ENCODE data around the gene XYLT1.
A peak's percentile ranks its signal among the peaks of the same experiment; 100 is the strongest.

XYLT1 gene

DNA sequence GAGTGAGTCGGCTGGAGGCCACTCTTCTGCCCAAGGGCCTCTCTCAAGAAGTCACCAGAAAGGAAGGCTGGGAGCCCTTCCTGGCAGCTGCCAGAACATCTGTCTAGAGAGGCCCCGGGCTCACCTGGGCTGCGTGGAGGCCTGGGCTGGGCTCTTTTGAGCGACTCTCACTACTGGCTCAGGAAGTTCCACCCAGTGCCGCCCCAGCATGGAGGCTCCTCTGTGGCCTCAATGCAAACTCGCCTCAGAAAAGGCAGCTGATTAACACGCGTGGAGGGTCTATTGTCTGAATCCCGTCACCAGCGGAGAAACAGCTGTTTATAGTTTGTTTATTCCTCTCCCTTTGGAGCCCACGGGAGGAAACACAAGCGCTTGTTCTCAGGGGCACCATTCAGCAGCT lies 25.3 kb downstream of the XYLT1 start:
- no peak overlapping the region for H2AFZ ChIP-seq (ENCODE audit: low read length, unreplicated experiment)
- no peak overlapping the region for H3K27ac ChIP-seq (ENCODE audit: low read depth, low read length)
- H3K4me3 ChIP-seq (ENCODE audit: low read depth, low read length) = no peak overlapping the region
- H3K4me1 ChIP-seq (ENCODE audit: control insufficient read depth, insufficient read depth, low read length, unreplicated experiment) = no peaks in the 10 kb centered on the region
- peaks cover 8% of the 10 kb centered on the region for H3K79me2 ChIP-seq (ENCODE audit: control insufficient read depth, insufficient read depth, low read length, unreplicated experiment)
- no peaks in the 10 kb centered on the region for H3K27me3 ChIP-seq (ENCODE audit: insufficient read depth, low read length)
- no peaks in the 10 kb centered on the region for H3K36me3 ChIP-seq (ENCODE audit: insufficient read depth, low read length)

DNA sequence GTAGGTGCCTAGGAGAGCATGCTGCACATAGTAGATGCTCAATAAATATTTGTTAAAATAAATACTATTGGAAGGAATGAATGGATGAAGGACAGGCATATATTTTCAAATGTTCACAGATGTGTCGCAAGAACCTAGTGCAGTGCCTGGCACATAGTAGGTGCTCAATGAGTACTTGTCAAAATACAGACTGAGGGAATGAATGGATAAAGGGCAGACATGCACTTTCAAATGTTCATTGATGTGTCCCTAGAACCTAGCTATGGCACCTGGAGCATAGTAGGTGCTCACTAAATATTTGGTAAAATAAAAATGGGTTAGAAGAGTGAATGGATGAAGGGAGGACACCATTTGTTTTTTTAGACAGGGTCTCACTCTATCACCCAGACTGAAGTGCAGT lies 26.1 kb downstream of the XYLT1 start:
- H3K4me3 ChIP-seq (ENCODE audit: low read depth, low read length) = no peak overlapping the region
- no peak overlapping the region for H2AFZ ChIP-seq (ENCODE audit: low read length, unreplicated experiment)
- peaks cover 8% of the 10 kb centered on the region for H3K79me2 ChIP-seq (ENCODE audit: control insufficient read depth, insufficient read depth, low read length, unreplicated experiment)
- H3K4me1 ChIP-seq (ENCODE audit: control insufficient read depth, insufficient read depth, low read length, unreplicated experiment) = no peaks in the 10 kb centered on the region
- H3K36me3 ChIP-seq (ENCODE audit: insufficient read depth, low read length) = no peaks in the 10 kb centered on the region
- H3K27me3 ChIP-seq (ENCODE audit: insufficient read depth, low read length) = no peaks in the 10 kb centered on the region
- no peak overlapping the region for H3K27ac ChIP-seq (ENCODE audit: low read depth, low read length)

DNA sequence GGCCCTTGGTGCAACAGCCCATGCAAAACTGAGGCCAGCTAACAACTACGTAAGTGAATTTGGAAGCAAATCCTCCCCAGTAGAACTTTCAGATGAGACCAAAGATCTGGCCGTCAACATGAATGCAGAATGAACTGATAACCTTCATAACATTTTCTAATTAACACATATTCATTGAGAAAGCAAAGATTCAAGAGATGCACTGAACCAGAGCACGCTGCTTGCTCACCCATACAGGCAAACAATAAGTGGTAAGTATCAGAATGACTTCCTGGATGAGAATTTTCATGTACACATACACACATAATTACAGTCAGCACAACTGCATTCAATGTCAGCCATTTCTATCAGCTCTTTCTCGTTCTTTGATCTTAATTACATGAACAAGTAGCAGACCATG lies 30.6 kb downstream of the XYLT1 start:
- no peaks in the 10 kb centered on the region for H3K36me3 ChIP-seq (ENCODE audit: insufficient read depth, low read length)
- H3K27ac ChIP-seq (ENCODE audit: low read depth, low read length) = no peak overlapping the region
- no peak overlapping the region for H2AFZ ChIP-seq (ENCODE audit: low read length, unreplicated experiment)
- peaks cover 15% of the 10 kb centered on the region for H3K79me2 ChIP-seq (ENCODE audit: control insufficient read depth, insufficient read depth, low read length, unreplicated experiment)
- H3K27me3 ChIP-seq (ENCODE audit: insufficient read depth, low read length) = no peaks in the 10 kb centered on the region
- no peaks in the 10 kb centered on the region for H3K4me1 ChIP-seq (ENCODE audit: control insufficient read depth, insufficient read depth, low read length, unreplicated experiment)
- no peak overlapping the region for H3K4me3 ChIP-seq (ENCODE audit: low read depth, low read length)

DNA sequence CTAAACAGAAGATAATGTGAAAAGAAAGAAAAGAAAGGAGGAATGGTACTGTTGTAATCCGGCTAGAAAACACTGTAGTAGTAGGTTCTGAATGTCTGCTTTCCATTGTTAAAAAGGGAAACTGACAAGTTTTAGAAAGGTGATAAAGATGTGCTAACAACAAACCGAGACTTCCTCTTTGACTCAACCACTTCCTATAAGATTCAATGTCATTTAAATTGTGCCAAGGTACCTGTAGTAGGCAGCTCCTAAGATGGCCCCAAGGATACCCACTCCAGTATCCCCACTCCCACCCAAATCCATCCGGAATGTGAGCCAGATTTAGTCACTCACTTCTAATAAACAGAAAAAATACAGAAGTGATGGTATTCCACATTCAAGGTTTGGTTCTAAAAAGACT lies 31.2 kb downstream of the XYLT1 start:
- no peak overlapping the region for H2AFZ ChIP-seq (ENCODE audit: low read length, unreplicated experiment)
- H3K36me3 ChIP-seq (ENCODE audit: insufficient read depth, low read length) = no peaks in the 10 kb centered on the region
- H3K27ac ChIP-seq (ENCODE audit: low read depth, low read length) = no peak overlapping the region
- no peaks in the 10 kb centered on the region for H3K4me1 ChIP-seq (ENCODE audit: control insufficient read depth, insufficient read depth, low read length, unreplicated experiment)
- no peak overlapping the region for H3K4me3 ChIP-seq (ENCODE audit: low read depth, low read length)
- H3K27me3 ChIP-seq (ENCODE audit: insufficient read depth, low read length) = no peaks in the 10 kb centered on the region
- H3K79me2 ChIP-seq (ENCODE audit: control insufficient read depth, insufficient read depth, low read length, unreplicated experiment) = peaks cover 14% of the 10 kb centered on the region

DNA sequence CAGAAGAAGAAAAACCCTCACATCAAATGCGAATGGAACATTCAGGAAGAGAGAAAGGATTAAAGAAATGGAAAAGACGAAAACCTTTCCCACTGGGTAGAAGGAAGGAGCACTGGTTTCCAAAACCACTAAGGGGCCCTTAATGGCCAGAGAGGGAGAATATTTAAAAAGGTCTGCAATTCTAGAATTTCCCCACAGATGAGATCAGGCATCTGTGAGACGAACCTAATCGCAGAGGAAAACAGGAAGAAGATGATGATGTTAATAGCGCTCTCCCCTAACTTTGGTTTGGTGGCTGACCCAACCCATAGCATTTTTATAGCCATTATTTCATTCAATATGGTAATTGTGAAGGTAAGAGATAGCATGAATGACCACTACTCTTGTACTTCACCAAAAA lies 32.8 kb downstream of the XYLT1 start:
- Histone ChIP-seq H3K4me3 (ENCODE audit: low read depth, low read length) (no peak overlapping the region), H3K79me2 (ENCODE audit: control insufficient read depth, insufficient read depth, low read length, unreplicated experiment) (peaks cover 25% of the 10 kb centered on the region), H3K27me3 (ENCODE audit: insufficient read depth, low read length) (no peaks in the 10 kb centered on the region), H3K27ac (ENCODE audit: low read depth, low read length) (no peak overlapping the region), H3K36me3 (ENCODE audit: insufficient read depth, low read length) (no peaks in the 10 kb centered on the region), H3K4me1 (ENCODE audit: control insufficient read depth, insufficient read depth, low read length, unreplicated experiment) (peaks cover 13% of the 10 kb centered on the region), H2AFZ (ENCODE audit: low read length, unreplicated experiment) (no peak overlapping the region)

DNA sequence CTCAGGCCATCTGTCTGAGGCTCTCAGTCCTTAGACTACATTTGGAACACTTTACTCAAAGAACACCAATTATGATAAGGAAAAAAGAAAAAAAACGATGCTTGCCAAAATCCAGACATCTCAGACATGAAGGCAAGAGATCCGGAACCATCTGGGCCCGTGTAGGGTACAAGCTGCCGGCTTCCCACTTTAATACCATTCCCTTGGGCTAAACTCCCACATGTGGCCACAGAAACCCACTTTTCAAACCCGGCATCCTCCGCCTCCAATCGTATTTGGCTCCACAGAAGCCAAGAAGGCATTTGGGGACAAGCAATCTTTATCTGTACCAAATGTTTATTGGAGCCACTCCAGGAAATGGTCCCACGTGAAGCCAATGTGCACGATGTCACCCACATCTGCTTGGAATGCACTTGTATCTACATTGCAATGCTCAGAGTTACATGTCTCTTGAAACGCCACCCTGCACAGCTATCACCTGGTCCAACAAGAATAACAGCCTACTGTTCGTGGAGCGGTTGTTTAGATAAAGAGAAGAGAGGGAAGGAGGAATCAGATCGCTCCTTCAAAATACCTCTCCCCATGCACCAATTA lies 33.5 kb downstream of the XYLT1 start:
- Histone ChIP-seq H3K79me2 (ENCODE audit: control insufficient read depth, insufficient read depth, low read length, unreplicated experiment) (peaks cover 33% of the 10 kb centered on the region), H3K27ac (ENCODE audit: low read depth, low read length) (no peak overlapping the region), H2AFZ (ENCODE audit: low read length, unreplicated experiment) (no peak overlapping the region), H3K36me3 (ENCODE audit: insufficient read depth, low read length) (no peaks in the 10 kb centered on the region), H3K4me1 (ENCODE audit: control insufficient read depth, insufficient read depth, low read length, unreplicated experiment) (peaks cover 17% of the 10 kb centered on the region), H3K4me3 (ENCODE audit: low read depth, low read length) (no peak overlapping the region), H3K27me3 (ENCODE audit: insufficient read depth, low read length) (no peaks in the 10 kb centered on the region)

DNA sequence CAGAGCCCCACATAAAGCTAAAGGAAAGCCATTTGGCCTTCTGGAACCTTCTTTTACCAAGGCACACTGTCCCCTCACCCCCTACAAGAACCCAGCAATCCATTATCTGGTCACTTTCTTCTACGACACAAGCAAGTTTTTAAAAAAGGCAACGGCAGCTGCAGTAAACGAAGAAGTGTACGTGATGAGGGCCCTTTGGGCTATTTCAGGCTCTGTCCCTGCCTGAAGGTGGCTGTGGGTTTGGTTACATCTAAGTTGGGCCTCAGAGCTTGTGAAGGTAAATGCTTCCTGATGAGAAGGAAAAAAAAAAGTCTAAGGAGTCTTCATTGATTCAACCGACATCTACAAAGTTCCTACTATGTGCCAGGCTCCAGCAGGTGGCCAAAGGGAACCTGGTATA lies 35.4 kb downstream of the XYLT1 start:
- H3K4me1 ChIP-seq (ENCODE audit: control insufficient read depth, insufficient read depth, low read length, unreplicated experiment) = peaks cover 17% of the 10 kb centered on the region
- H3K27ac ChIP-seq (ENCODE audit: low read depth, low read length) = no peak overlapping the region
- H3K27me3 ChIP-seq (ENCODE audit: insufficient read depth, low read length) = no peaks in the 10 kb centered on the region
- H2AFZ ChIP-seq (ENCODE audit: low read length, unreplicated experiment) = no peak overlapping the region
- H3K4me3 ChIP-seq (ENCODE audit: low read depth, low read length) = no peak overlapping the region
- H3K36me3 ChIP-seq (ENCODE audit: insufficient read depth, low read length) = no peaks in the 10 kb centered on the region
- peaks cover 51% of the 10 kb centered on the region for H3K79me2 ChIP-seq (ENCODE audit: control insufficient read depth, insufficient read depth, low read length, unreplicated experiment)

DNA sequence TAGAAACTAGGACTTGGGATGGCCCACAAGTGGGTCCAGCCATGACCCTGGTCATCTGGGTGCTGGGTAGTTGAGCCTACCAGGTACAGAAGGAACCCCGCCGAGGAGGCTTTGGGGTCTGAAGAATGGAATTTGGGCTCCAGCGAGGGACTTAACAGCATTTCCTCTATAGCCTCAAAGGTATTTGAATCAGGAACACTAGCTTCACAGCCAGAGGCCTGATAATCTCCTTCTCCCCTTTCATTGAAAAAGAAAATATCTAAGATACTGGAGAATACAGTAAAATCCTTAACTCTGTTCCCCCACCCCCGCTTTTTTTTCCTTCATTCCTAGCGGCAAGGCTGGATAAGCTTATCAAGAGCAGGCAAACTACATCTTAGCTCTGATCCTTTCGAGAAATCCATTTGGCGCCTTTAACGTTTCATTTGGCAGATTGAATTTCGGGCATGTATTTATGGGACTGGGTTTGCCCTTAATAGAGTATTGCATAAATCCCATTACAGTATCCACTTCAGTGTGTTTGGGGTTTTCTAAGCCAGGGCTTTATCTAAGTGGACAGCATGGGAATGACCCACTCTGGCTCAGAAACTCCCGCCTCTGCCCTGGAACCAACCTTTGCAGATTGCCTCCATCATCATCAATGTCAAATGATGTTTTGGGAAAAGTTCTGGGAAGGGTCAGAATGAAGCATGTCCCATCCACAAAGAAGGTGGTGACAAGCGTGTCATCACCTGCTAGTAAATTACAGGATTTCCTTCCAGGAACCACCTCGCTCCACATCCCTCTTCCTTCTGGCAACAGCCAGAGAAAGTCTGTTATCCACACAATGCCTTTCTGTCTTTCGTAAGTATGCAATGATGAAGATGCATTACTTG lies 36.9 kb downstream of the XYLT1 start:
- Histone ChIP-seq H3K27me3 (ENCODE audit: insufficient read depth, low read length) (no peaks in the 10 kb centered on the region), H3K79me2 (ENCODE audit: control insufficient read depth, insufficient read depth, low read length, unreplicated experiment) (peaks cover 49% of the 10 kb centered on the region), H3K4me1 (ENCODE audit: control insufficient read depth, insufficient read depth, low read length, unreplicated experiment) (peaks cover 17% of the 10 kb centered on the region), H3K4me3 (ENCODE audit: low read depth, low read length) (no peak overlapping the region), H3K36me3 (ENCODE audit: insufficient read depth, low read length) (no peaks in the 10 kb centered on the region), H3K27ac (ENCODE audit: low read depth, low read length) (peak overlapping the region; percentile 22), H2AFZ (ENCODE audit: low read length, unreplicated experiment) (no peak overlapping the region)

DNA sequence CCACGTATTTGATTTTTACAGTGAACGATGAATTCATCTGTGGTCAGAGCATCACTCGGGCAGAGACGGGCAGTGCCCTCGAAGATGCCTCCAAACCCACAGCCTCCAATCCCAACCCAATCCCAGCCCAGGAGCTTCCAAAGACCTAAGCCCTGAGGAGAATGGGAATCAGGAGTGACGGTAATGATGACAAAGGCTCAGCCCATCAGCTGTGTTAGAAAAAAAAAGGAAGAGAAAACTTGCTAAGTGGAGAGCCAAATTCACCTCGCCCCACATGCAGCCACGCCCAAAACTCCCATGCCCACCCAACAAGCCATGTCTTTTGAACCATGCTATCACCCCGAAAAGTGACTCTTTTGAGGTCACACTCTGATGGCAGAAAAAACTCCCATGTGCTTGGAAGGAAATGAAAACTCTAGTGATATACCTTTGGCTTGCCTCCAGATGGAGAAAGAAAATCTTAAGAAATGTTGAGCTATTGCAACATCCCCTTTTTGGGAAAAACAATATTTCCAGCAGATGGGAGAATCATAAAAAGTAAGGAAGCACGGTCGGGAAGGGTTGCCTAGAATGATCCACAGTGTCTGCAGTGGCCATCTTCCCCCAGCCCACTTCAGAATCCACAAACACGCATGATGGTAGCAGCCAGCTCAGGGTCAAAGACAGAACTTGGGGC lies 37.7 kb downstream of the XYLT1 start:
- peaks cover 17% of the 10 kb centered on the region for H3K4me1 ChIP-seq (ENCODE audit: control insufficient read depth, insufficient read depth, low read length, unreplicated experiment)
- peak overlapping the region; percentile 22 for H3K27ac ChIP-seq (ENCODE audit: low read depth, low read length)
- H3K4me3 ChIP-seq (ENCODE audit: low read depth, low read length) = no peak overlapping the region
- no peaks in the 10 kb centered on the region for H3K36me3 ChIP-seq (ENCODE audit: insufficient read depth, low read length)
- H2AFZ ChIP-seq (ENCODE audit: low read length, unreplicated experiment) = no peak overlapping the region
- H3K27me3 ChIP-seq (ENCODE audit: insufficient read depth, low read length) = no peaks in the 10 kb centered on the region
- H3K79me2 ChIP-seq (ENCODE audit: control insufficient read depth, insufficient read depth, low read length, unreplicated experiment) = peaks cover 48% of the 10 kb centered on the region

DNA sequence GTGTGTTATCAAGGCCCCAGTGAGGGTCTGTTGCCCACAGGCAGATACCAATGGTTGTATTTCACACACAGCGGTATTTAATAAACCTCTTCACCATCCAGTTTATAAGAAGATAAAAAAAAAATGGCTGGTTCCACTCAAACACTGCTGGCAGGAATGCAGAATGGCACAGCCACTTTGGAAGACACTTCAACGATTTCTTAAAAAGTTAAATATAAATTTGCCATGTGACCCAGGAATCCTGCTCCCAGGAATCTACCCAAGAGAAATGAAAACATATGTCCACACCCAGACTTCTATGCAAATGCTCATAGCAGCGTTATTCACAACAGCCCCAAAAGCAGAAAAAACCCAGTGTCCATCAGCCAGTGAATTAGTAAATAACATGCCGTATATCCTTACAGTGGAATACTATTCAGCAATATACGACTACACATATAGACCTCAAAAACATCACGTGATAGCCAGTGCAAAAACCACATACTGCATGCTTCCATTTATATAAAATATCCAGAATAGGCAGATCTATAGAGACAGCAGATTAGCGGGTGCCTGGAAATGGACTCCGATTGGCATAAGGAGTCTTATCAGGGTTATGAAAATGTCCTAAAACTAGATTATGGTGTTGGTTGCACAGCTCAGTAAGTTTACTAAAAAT lies 38.7 kb downstream of the XYLT1 start:
- no peaks in the 10 kb centered on the region for H3K36me3 ChIP-seq (ENCODE audit: insufficient read depth, low read length)
- H2AFZ ChIP-seq (ENCODE audit: low read length, unreplicated experiment) = no peak overlapping the region
- H3K27ac ChIP-seq (ENCODE audit: low read depth, low read length) = no peak overlapping the region
- H3K4me1 ChIP-seq (ENCODE audit: control insufficient read depth, insufficient read depth, low read length, unreplicated experiment) = peaks cover 17% of the 10 kb centered on the region
- H3K79me2 ChIP-seq (ENCODE audit: control insufficient read depth, insufficient read depth, low read length, unreplicated experiment) = peaks cover 46% of the 10 kb centered on the region
- no peak overlapping the region for H3K4me3 ChIP-seq (ENCODE audit: low read depth, low read length)
- H3K27me3 ChIP-seq (ENCODE audit: insufficient read depth, low read length) = no peaks in the 10 kb centered on the region

Data from ACC112 (cell line).